GM23338 (cell line): ENCODE data around the gene CBFA2T3. TPM values are rescaled to one million over a fixed set of nuclear protein-coding genes. Genes with fewer than 3 reads are reported as not detected.

Experiments
- ATAC-seq: fragments of 200-7000 bp; cut with Tn5 transposase; 3 replicates; pipeline ENCODE4 v1.9.1; 2020
- DNase-seq: peaks from one replicate; pipeline ENCODE4 v3.0.0-alpha.2; 2015; ENCODE audit warnings: low spot score
- H2AFZ ChIP-seq: fragments of 200-600 bp; sonication (generic); 2 replicates; pipeline ENCODE4 v1.8.0; 2016; ENCODE audit warnings: antibody characterized with exemption, mild to moderate bottlenecking, moderate library complexity
- H3F3A ChIP-seq: fragments of 200-600 bp; sonication (generic); replicated peaks from 2 replicates; pipeline ENCODE4 v1.8.0; 2017; ENCODE audit warnings: antibody characterized with exemption, mixed run types, low read depth
- H3K27ac ChIP-seq: fragments of 200-600 bp; sonication (generic); 2 replicates; pipeline ENCODE4 v1.6.1; 2016; ENCODE audit warnings: low read depth
- H3K27me3 ChIP-seq: fragments of 200-600 bp; sonication (generic); 2 replicates; pipeline ENCODE4 v1.8.0; 2016; ENCODE audit warnings: mild to moderate bottlenecking, mixed run types, moderate library complexity; ENCODE audit not compliant: insufficient read depth
- H3K36me3 ChIP-seq: fragments of 200-600 bp; sonication (generic); 2 replicates; pipeline ENCODE4 v1.8.0; 2016; ENCODE audit warnings: mild to moderate bottlenecking; ENCODE audit not compliant: insufficient read depth
- H3K4me1 ChIP-seq: fragments of 200-600 bp; sonication (generic); 2 replicates; pipeline ENCODE4 v1.8.0; 2016; ENCODE audit warnings: mild to moderate bottlenecking, moderate library complexity; ENCODE audit not compliant: insufficient read depth
- H3K4me2 ChIP-seq: fragments of 200-600 bp; sonication (generic); 2 replicates; pipeline ENCODE4 v1.7.1; 2017; ENCODE audit warnings: mixed run types
- H3K4me3 ChIP-seq: fragments of 200-600 bp; sonication (generic); 2 replicates; pipeline ENCODE4 v1.6.1; 2016; ENCODE audit warnings: mixed run types
- H3K79me2 ChIP-seq: fragments of 200-600 bp; sonication (generic); replicated peaks from 2 replicates; pipeline ENCODE4 v1.8.0; 2017; ENCODE audit warnings: mild to moderate bottlenecking; ENCODE audit not compliant: insufficient read depth
- H3K9me2 ChIP-seq: fragments of 200-600 bp; sonication (generic); 2 replicates; pipeline ENCODE4 v1.8.0; 2017; ENCODE audit not compliant: insufficient read depth
- H4K20me1 ChIP-seq: fragments of 200-600 bp; sonication (generic); replicated peaks from 2 replicates; pipeline ENCODE4 v1.8.0; 2017; ENCODE audit warnings: mild to moderate bottlenecking; ENCODE audit not compliant: insufficient read depth
- H3K27ac Mint-ChIP-seq: 2 replicates; pipeline ENCODE4 v1.8.0; 2020; ENCODE audit warnings: inconsistent platforms, mild to moderate bottlenecking, moderate library complexity, mixed read lengths
- H3K27me3 Mint-ChIP-seq: 3 replicates; pipeline ENCODE4 v1.8.0; 2022; ENCODE audit warnings: low read depth, mild to moderate bottlenecking, moderate library complexity, mixed read lengths, inconsistent platforms; ENCODE audit not compliant: insufficient read depth, poor library complexity
- H3K36me3 Mint-ChIP-seq: 3 replicates; pipeline ENCODE4 v1.8.0; 2021; ENCODE audit warnings: low read depth, mild to moderate bottlenecking, inconsistent platforms, moderate library complexity, mixed read lengths
- H3K4me1 Mint-ChIP-seq: 3 replicates; pipeline ENCODE4 v1.8.0; 2020; ENCODE audit warnings: mild to moderate bottlenecking, inconsistent platforms, mixed read lengths
- H3K4me3 Mint-ChIP-seq: 3 replicates; pipeline ENCODE4 v1.8.0; 2021; ENCODE audit warnings: moderate library complexity, mild to moderate bottlenecking, inconsistent platforms, mixed read lengths
- H3K9me3 Mint-ChIP-seq: 3 replicates; pipeline ENCODE4 v1.8.0; 2020; ENCODE audit warnings: moderate library complexity, mild to moderate bottlenecking, inconsistent platforms, mixed read lengths
- CREB1 ChIP-seq: fragments of 250-450 bp; sonication (Bioruptor Pico); IDR thresholded peaks from 2 replicates; pipeline ENCODE4 v1.5.0; 2020; ENCODE audit warnings: low read depth, mild to moderate bottlenecking, moderate library complexity
- ETS1 ChIP-seq: IDR thresholded peaks from 2 replicates; pipeline ENCODE4 v1.6.1; 2016; ENCODE audit warnings: antibody characterized with exemption
- EZH2 ChIP-seq: fragments of 200-600 bp; sonication (generic); IDR thresholded peaks from one replicate; pipeline ENCODE4 v1.8.0; 2017; ENCODE audit warnings: antibody characterized with exemption, mild to moderate bottlenecking, low read depth; ENCODE audit not compliant: unreplicated experiment
- EZH2phosphoT487 ChIP-seq: fragments of 200-600 bp; sonication (generic); IDR thresholded peaks from one replicate; pipeline ENCODE4 v1.8.1; 2018; ENCODE audit warnings: antibody characterized with exemption; ENCODE audit not compliant: unreplicated experiment
- JUNB ChIP-seq: IDR thresholded peaks from one replicate; pipeline ENCODE4 v1.6.1; 2016; ENCODE audit warnings: antibody characterized with exemption; ENCODE audit not compliant: unreplicated experiment
- NANOG ChIP-seq: IDR thresholded peaks from 2 replicates; pipeline ENCODE4 v1.6.1; 2016; ENCODE audit warnings: antibody characterized with exemption, borderline replicate concordance
- POLR2AphosphoS5 ChIP-seq: IDR thresholded peaks from 2 replicates; pipeline ENCODE4 v1.6.1; 2016; ENCODE audit warnings: antibody characterized with exemption, low read depth
- REST ChIP-seq: IDR thresholded peaks from one replicate; pipeline ENCODE4 v1.6.1; 2018; ENCODE audit warnings: antibody characterized with exemption; ENCODE audit not compliant: unreplicated experiment
- STAT1 ChIP-seq: IDR thresholded peaks from one replicate; pipeline ENCODE4 v1.6.1; 2016; ENCODE audit warnings: antibody characterized with exemption; ENCODE audit not compliant: unreplicated experiment
- ZNF331 ChIP-seq: fragments of 250-450 bp; sonication (Bioruptor Pico); IDR thresholded peaks from 2 replicates; pipeline ENCODE4 v1.5.0; 2020; ENCODE audit warnings: low read depth, mild to moderate bottlenecking, moderate library complexity
- polyA plus RNA-seq: library from polyadenylated mRNA; unstranded; fragments of >200 nt; fragmentation: Nextera tagmentation; extraction: Ambion mirVana; gene quantifications from 2 replicates; pipeline ENCODE4 v1.2.1, GENCODE V29; 2016
- total RNA-seq: library from RNA; depleted of rRNA; stranded (reverse); fragments of >200 nt; shearing (Covaris generic); gene quantifications from 2 replicates; pipeline ENCODE4 v1.2.3, GENCODE V29; 2014
- TF ChIP-seq, protein P1 (sequence below), 2 experiments: fragments of 200-600 bp in 1 of 2; sonication (generic) in 1 of 2; conservative IDR thresholded peaks; 2 replicates each; pipeline versions ENCODE4 v1.5.1 to v1.6.1; 2016 to 2017; ENCODE audit warnings: antibody characterized with exemption in 2 of 2, low read depth in 2 of 2, mild to moderate bottlenecking in 2 of 2, moderate library complexity in 1 of 2
- TF ChIP-seq, protein P2 (sequence below): fragments of 250-450 bp; sonication (Bioruptor Pico); IDR thresholded peaks from 2 replicates; pipeline ENCODE4 v1.5.0; 2020; ENCODE audit warnings: mild to moderate bottlenecking, moderate library complexity

CBFA2T3 gene
- total and polyA plus RNA-seq, 2 experiments from 2014 or later, result 0.87 to 1.5 TPM

- H3K4me2 ChIP-seq, result no peak overlapping the region
- Mint-ChIP-seq H3K9me3 (no peaks in the 10 kb centered on the region), H3K4me1 (no peaks in the 10 kb centered on the region), H3K27ac (no peak overlapping the region), H3K4me3 (no peak overlapping the region), H3K36me3 (no peaks in the 10 kb centered on the region), H3K27me3 (peaks cover 3% of the 10 kb centered on the region)
- no peaks in the 10 kb centered on the region for H3F3A ChIP-seq
- no peak overlapping the region for H3K27ac ChIP-seq
- H2AFZ ChIP-seq, result no peak overlapping the region
- H3K4me1 ChIP-seq, result no peaks in the 10 kb centered on the region
- no peaks in the 10 kb centered on the region for H3K79me2 ChIP-seq
- no peak for TF ChIP-seq ZNF331
- TF ChIP-seq, protein P1, sequence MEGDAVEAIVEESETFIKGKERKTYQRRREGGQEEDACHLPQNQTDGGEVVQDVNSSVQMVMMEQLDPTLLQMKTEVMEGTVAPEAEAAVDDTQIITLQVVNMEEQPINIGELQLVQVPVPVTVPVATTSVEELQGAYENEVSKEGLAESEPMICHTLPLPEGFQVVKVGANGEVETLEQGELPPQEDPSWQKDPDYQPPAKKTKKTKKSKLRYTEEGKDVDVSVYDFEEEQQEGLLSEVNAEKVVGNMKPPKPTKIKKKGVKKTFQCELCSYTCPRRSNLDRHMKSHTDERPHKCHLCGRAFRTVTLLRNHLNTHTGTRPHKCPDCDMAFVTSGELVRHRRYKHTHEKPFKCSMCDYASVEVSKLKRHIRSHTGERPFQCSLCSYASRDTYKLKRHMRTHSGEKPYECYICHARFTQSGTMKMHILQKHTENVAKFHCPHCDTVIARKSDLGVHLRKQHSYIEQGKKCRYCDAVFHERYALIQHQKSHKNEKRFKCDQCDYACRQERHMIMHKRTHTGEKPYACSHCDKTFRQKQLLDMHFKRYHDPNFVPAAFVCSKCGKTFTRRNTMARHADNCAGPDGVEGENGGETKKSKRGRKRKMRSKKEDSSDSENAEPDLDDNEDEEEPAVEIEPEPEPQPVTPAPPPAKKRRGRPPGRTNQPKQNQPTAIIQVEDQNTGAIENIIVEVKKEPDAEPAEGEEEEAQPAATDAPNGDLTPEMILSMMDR (conservative IDR thresholded peaks at IDR 0.05; ENCODE audit: low read depth in 2 of 2), result no peak
- TF ChIP-seq POLR2AphosphoS5, result no peak
- no peak for TF ChIP-seq REST
- no peak for TF ChIP-seq ETS1
- no peak for TF ChIP-seq JUNB
- no peak for TF ChIP-seq NANOG
- no peak for TF ChIP-seq EZH2
- TF ChIP-seq, protein P2, sequence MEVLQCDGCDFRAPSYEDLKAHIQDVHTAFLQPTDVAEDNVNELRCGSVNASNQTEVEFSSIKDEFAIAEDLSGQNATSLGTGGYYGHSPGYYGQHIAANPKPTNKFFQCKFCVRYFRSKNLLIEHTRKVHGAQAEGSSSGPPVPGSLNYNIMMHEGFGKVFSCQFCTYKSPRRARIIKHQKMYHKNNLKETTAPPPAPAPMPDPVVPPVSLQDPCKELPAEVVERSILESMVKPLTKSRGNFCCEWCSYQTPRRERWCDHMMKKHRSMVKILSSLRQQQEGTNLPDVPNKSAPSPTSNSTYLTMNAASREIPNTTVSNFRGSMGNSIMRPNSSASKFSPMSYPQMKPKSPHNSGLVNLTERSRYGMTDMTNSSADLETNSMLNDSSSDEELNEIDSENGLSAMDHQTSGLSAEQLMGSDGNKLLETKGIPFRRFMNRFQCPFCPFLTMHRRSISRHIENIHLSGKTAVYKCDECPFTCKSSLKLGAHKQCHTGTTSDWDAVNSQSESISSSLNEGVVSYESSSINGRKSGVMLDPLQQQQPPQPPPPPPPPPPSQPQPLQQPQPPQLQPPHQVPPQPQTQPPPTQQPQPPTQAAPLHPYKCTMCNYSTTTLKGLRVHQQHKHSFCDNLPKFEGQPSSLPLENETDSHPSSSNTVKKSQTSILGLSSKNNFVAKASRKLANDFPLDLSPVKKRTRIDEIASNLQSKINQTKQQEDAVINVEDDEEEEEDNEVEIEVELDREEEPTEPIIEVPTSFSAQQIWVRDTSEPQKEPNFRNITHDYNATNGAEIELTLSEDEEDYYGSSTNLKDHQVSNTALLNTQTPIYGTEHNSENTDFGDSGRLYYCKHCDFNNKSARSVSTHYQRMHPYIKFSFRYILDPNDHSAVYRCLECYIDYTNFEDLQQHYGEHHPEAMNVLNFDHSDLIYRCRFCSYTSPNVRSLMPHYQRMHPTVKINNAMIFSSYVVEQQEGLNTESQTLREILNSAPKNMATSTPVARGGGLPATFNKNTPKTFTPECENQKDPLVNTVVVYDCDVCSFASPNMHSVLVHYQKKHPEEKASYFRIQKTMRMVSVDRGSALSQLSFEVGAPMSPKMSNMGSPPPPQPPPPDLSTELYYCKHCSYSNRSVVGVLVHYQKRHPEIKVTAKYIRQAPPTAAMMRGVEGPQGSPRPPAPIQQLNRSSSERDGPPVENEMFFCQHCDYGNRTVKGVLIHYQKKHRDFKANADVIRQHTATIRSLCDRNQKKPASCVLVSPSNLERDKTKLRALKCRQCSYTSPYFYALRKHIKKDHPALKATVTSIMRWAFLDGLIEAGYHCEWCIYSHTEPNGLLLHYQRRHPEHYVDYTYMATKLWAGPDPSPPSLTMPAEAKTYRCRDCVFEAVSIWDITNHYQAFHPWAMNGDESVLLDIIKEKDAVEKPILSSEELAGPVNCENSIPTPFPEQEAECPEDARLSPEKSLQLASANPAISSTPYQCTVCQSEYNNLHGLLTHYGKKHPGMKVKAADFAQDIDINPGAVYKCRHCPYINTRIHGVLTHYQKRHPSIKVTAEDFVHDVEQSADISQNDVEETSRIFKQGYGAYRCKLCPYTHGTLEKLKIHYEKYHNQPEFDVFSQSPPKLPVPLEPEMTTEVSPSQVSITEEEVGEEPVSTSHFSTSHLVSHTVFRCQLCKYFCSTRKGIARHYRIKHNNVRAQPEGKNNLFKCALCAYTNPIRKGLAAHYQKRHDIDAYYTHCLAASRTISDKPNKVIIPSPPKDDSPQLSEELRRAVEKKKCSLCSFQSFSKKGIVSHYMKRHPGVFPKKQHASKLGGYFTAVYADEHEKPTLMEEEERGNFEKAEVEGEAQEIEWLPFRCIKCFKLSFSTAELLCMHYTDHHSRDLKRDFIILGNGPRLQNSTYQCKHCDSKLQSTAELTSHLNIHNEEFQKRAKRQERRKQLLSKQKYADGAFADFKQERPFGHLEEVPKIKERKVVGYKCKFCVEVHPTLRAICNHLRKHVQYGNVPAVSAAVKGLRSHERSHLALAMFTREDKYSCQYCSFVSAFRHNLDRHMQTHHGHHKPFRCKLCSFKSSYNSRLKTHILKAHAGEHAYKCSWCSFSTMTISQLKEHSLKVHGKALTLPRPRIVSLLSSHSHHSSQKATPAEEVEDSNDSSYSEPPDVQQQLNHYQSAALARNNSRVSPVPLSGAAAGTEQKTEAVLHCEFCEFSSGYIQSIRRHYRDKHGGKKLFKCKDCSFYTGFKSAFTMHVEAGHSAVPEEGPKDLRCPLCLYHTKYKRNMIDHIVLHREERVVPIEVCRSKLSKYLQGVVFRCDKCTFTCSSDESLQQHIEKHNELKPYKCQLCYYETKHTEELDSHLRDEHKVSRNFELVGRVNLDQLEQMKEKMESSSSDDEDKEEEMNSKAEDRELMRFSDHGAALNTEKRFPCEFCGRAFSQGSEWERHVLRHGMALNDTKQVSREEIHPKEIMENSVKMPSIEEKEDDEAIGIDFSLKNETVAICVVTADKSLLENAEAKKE (CRISPR knock-in tag), result no peak
- no peak for TF ChIP-seq STAT1
- no peak for TF ChIP-seq CREB1 (CRISPR knock-in tag)
- TF ChIP-seq EZH2phosphoT487, result no peak
- no peaks in the 10 kb centered on the region for H4K20me1 ChIP-seq
- no peaks in the 10 kb centered on the region for H3K36me3 ChIP-seq
- ATAC-seq (no peak), DNase-seq (no peak)
- no peaks in the 10 kb centered on the region for H3K9me2 ChIP-seq
- no peak overlapping the region for H3K4me3 ChIP-seq
- no peaks in the 10 kb centered on the region for H3K27me3 ChIP-seq
Observed at GRCh38 chr16:88966986-88967829, 9.8 kb downstream of the CBFA2T3 start.
